Neural progenitor cell (in vitro differentiated cells): ENCODE measurements around the gene CYGB.

Experiments used
- CTCF ChIP-seq: fragments of 200-600 bp; sonication (generic); IDR thresholded peaks from 2 replicates; pipeline ENCODE4 v1.5.1; 2017; ENCODE audit warnings: antibody characterized with exemption, mild to moderate bottlenecking
- EZH2 ChIP-seq: fragments of 200-600 bp; sonication (generic); IDR thresholded peaks from 2 replicates; pipeline ENCODE4 v1.6.1; 2017; ENCODE audit warnings: antibody characterized with exemption, mild to moderate bottlenecking, moderate library complexity
- EZH2phosphoT487 ChIP-seq: fragments of 200-600 bp; sonication (generic); IDR thresholded peaks from 2 replicates; pipeline ENCODE4 v1.6.1; 2017; ENCODE audit warnings: antibody characterized with exemption

GRCh38 chr17:76493505-76494167 is 43.9 kb downstream of the CYGB start:
- no peak for TF ChIP-seq EZH2
- no peak for TF ChIP-seq CTCF
- no peak for TF ChIP-seq EZH2phosphoT487
